Panc1 (cell line): ENCODE results near the gene NELFCD. TPM values are rescaled to one million over a fixed set of nuclear protein-coding genes. Genes with fewer than 3 reads are reported as not detected.

Source experiments
- ATAC-seq: fragments of 200-7000 bp; cut with Tn5 transposase; 2 replicates; pipeline ENCODE4 v1.9.1; 2020; ENCODE audit warnings: mild to moderate bottlenecking, moderate library complexity
- BruUV-seq: library from RNA; stranded (reverse); fragments of 400-500 nt; replicated peaks from 2 replicates; lab custom pipeline; 2021; lab: Mats Ljungman, UMichigan
- CTCF ChIA-PET: fragments of 300-600 bp; sonication (Branson Sonifier 250); formaldehyde crosslinking; loops from one replicate; lab custom pipeline; 2022; ENCODE audit warnings: antibody characterized with exemption; lab: Charles Lee
- POLR2A ChIA-PET: fragments of 300-600 bp; sonication (Branson Sonifier 250); formaldehyde crosslinking; loops from one replicate; lab custom pipeline; 2022; ENCODE audit warnings: antibody characterized with exemption; lab: Charles Lee
- DNase-seq: peaks from one replicate; pipeline ENCODE4 v3.0.0-alpha.2; 2010; ENCODE audit warnings: low read depth, low spot score
- H3K27ac ChIP-seq: 2 replicates; pipeline ENCODE4 v1.5.1; 2011; ENCODE audit warnings: mild to moderate bottlenecking, low read length, inconsistent platforms
- H3K27me3 ChIP-seq: fragments of 200-500 bp; sonication (Bioruptor generic); 2 replicates; pipeline ENCODE4 v1.6.0; 2014; ENCODE audit warnings: low read length, inconsistent platforms; ENCODE audit not compliant: control insufficient read depth, insufficient read depth
- H3K36me3 ChIP-seq: fragments of 200-500 bp; sonication (Bioruptor generic); 2 replicates; pipeline ENCODE4 v1.5.1; 2014; ENCODE audit warnings: inconsistent platforms, mild to moderate bottlenecking, low read length, moderate library complexity; ENCODE audit not compliant: control insufficient read depth, insufficient read depth
- H3K4me1 ChIP-seq: 2 replicates; pipeline ENCODE4 v1.5.1; 2011; ENCODE audit warnings: inconsistent platforms, mild to moderate bottlenecking, low read length, moderate library complexity; ENCODE audit not compliant: control insufficient read depth, insufficient read depth
- H3K4me3 ChIP-seq, 2 experiments: 2 replicates each; pipeline ENCODE4 v1.5.1; 2011 to 2012; ENCODE audit warnings: low read depth in 2 of 2, low read length in 2 of 2, mild to moderate bottlenecking in 2 of 2, inconsistent platforms in 1 of 2, moderate library complexity in 1 of 2
- H3K9me3 ChIP-seq: fragments of 200-500 bp; sonication (Bioruptor generic); 2 replicates; pipeline ENCODE4 v1.5.1; 2014; ENCODE audit warnings: low read depth, mild to moderate bottlenecking, inconsistent platforms, low read length, moderate library complexity; ENCODE audit not compliant: control insufficient read depth, insufficient read depth
- CTCF ChIP-seq: fragments of 450-650 bp; IDR thresholded peaks from 2 replicates; pipeline ENCODE4 v1.5.1; 2017; ENCODE audit warnings: mild to moderate bottlenecking
- POLR2AphosphoS5 ChIP-seq: IDR thresholded peaks from 2 replicates; pipeline ENCODE4 v1.6.1; 2012; ENCODE audit warnings: mild to moderate bottlenecking, low read depth, low read length, moderate library complexity
- REST ChIP-seq, 2 experiments: IDR thresholded peaks; 2 replicates each; pipeline ENCODE4 v1.6.1; 2011 to 2012; ENCODE audit warnings: low read depth in 2 of 2, control low read depth in 1 of 2, low read length in 1 of 2, mild to moderate bottlenecking in 1 of 2, moderate library complexity in 1 of 2; ENCODE audit not compliant: insufficient read depth in 1 of 2
- SIN3A ChIP-seq: IDR thresholded peaks from 2 replicates; pipeline ENCODE4 v1.6.1; 2012; ENCODE audit warnings: low read depth, mild to moderate bottlenecking, low read length, moderate library complexity, borderline replicate concordance; ENCODE audit not compliant: insufficient read depth
- TCF7L2 ChIP-seq: IDR thresholded peaks from 2 replicates; pipeline ENCODE4 v1.6.1; 2011; ENCODE audit warnings: mild to moderate bottlenecking, low read depth, low read length, inconsistent platforms
- in situ Hi-C: cut with HindIII; loops from 2 replicates; pipeline ENCODE4 v1.10.0; 2016; ENCODE audit warnings: low sequenced_read_pairs, low pct_unique_long_range_greater_than_20kb
- intact Hi-C: fragments of 100-400 bp; cut with micrococcal nuclease; formaldehyde crosslinking; loops from one replicate; pipeline ENCODE4 v1.10.0; 2022; ENCODE audit not compliant: unreplicated experiment
- total RNA-seq: library from RNA; stranded (reverse); gene quantifications from one replicate; pipeline ENCODE4 v1.2.1, GENCODE V29; 2021; ENCODE audit not compliant: unreplicated experiment

Gene NELFCD
- total RNA-seq, 1 experiment from 2014 or later = 108 TPM

- POLR2A ChIA-PET = no interaction called here
- BruUV-seq = no TSS peak
- TF ChIP-seq REST (IDR thresholded peaks at IDR 0.05; ENCODE audit: insufficient read depth in 1 of 2, low read depth in 2 of 2, low read length in 1 of 2) (no peak), TCF7L2 (no peak), SIN3A (no peak), POLR2AphosphoS5 (no peak), CTCF (no peak)
- ATAC-seq (no peak), DNase-seq (no peak)
- Histone ChIP-seq H3K9me3 (no peaks in the 10 kb centered on the region), H3K36me3 (no peaks in the 10 kb centered on the region), H3K4me3 (no peak overlapping the region), H3K4me1 (no peaks in the 10 kb centered on the region), H3K27ac (no peak overlapping the region), H3K27me3 (no peaks in the 10 kb centered on the region)
- in situ Hi-C loops (no loop called here), intact Hi-C loops (no loop called here)
- CTCF ChIA-PET = no interaction called here
Observed at GRCh38 chr20:58973179-58973578, 7.9 kb upstream of the NELFCD start.

- ChIA-PET CTCF (no interaction called here), POLR2A (no interaction called here)
- intact Hi-C loops = no loop called here
- H3K27me3 ChIP-seq = no peaks in the 10 kb centered on the region
- DNase-seq = no peak
- no peak for TF ChIP-seq POLR2AphosphoS5
- in situ Hi-C loops = no loop called here
- no peak overlapping the region for H3K27ac ChIP-seq
- no peaks in the 10 kb centered on the region for H3K9me3 ChIP-seq
- H3K4me3 ChIP-seq = no peak overlapping the region
- H3K4me1 ChIP-seq = no peaks in the 10 kb centered on the region
- no peak for ATAC-seq
- BruUV-seq = no TSS peak
- H3K36me3 ChIP-seq = no peaks in the 10 kb centered on the region
Observed at GRCh38 chr20:58973866-58974265, 7.2 kb upstream of the NELFCD start.

GRCh38 chr20:58975353-58975752, 5.7 kb upstream of the NELFCD start:
- H3K4me1 ChIP-seq = no peaks in the 10 kb centered on the region
- no peaks in the 10 kb centered on the region for H3K9me3 ChIP-seq
- BruUV-seq = no TSS peak
- H3K27me3 ChIP-seq = no peaks in the 10 kb centered on the region
- TF ChIP-seq REST (IDR thresholded peaks at IDR 0.05; ENCODE audit: insufficient read depth in 1 of 2, low read depth in 2 of 2, low read length in 1 of 2) (no peak), TCF7L2 (no peak), SIN3A (no peak), POLR2AphosphoS5 (no peak), CTCF (no peak)
- ChIA-PET CTCF (no interaction called here), POLR2A (no interaction called here)
- in situ Hi-C loops (no loop called here), intact Hi-C loops (no loop called here)
- H3K4me3 ChIP-seq = no peak overlapping the region
- DNase-seq (no peak), ATAC-seq (no peak)
- H3K36me3 ChIP-seq = no peaks in the 10 kb centered on the region
- H3K27ac ChIP-seq = no peak overlapping the region
